HCEC 1CT (cell line): ENCODE measurements around the gene SH3TC1.

Experiments used
- DNase-seq: peaks from one replicate; pipeline ENCODE4 v3.0.0-alpha.2; 2017

SH3TC1 gene

GRCh38 chr4:8280158-8280875 lies 81.2 kb downstream of the SH3TC1 start:
- no peak for DNase-seq

- DNase-seq, result no peak
Observed at GRCh38 chr4:8280876-8281440, 81.9 kb downstream of the SH3TC1 start.

DNA sequence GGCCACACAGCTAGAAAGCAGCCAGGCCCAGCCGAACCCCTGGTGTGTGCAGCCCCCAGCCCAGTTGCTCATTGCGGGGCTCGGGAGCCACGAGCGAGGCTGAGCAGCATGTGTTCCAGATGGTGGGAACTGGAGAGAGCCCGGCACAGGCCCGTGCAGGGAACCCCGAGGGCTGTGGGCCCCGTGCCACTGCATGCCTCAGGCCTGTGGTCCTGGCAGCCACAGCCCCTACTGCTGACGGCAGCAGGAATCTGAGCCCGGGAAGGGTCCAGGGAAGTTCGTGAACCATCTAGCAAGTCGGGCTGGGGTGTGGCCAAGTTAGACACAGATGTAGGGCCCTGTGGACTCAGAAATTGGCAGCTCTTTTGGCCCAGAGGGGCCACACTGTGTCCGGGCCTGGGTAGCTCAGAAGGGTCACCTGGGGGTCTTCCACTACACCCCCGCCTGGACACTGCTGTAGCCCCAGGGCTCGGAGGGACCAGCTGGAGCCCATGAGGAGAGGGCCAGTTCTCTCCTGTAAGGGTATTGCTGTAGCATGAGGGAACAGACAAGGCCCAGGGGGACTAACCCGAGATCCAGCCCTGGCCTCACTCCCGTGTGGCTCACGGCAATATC lies 82.5 kb downstream of the SH3TC1 start:
- no peak for DNase-seq

- DNase-seq, result no peak
Observed at GRCh38 chr4:8282134-8282641, 83.1 kb downstream of the SH3TC1 start.

GRCh38 chr4:8282742-8283141 lies 83.7 kb downstream of the SH3TC1 start:
- no peak for DNase-seq

- no peak for DNase-seq
Observed at GRCh38 chr4:8283161-8283560, 84.1 kb downstream of the SH3TC1 start.

DNA sequence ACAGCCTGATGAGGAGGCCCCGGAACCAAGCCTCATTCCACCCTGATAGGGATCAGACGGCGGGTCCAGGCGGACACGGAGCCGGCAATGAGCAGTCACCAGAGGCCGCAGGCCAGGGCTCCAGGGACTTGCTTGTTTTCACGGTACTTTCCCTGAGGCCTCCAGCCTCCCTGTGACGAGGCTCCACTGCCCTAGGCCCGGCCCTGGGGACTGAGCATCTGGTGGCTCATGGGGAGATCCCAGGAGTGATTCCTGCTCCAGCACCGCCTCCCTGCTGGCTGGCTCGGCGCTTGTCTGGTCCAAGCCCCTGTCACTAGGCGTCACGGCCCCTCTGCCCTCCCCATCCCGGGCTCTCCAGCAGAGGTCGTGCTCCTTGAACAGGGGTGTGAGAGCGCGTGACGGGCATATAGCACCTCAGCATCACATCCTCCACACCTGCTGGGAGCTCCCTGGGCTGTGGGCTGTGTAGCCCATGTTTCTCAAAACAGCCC lies 84.6 kb downstream of the SH3TC1 start:
- no peak for DNase-seq

GRCh38 chr4:8284391-8284790 lies 85.3 kb downstream of the SH3TC1 start:
- no peak for DNase-seq

- no peak for DNase-seq
Observed at GRCh38 chr4:8285143-8285975, 86.3 kb downstream of the SH3TC1 start.

GRCh38 chr4:8285976-8286718 lies 87.1 kb downstream of the SH3TC1 start:
- no peak for DNase-seq

DNA sequence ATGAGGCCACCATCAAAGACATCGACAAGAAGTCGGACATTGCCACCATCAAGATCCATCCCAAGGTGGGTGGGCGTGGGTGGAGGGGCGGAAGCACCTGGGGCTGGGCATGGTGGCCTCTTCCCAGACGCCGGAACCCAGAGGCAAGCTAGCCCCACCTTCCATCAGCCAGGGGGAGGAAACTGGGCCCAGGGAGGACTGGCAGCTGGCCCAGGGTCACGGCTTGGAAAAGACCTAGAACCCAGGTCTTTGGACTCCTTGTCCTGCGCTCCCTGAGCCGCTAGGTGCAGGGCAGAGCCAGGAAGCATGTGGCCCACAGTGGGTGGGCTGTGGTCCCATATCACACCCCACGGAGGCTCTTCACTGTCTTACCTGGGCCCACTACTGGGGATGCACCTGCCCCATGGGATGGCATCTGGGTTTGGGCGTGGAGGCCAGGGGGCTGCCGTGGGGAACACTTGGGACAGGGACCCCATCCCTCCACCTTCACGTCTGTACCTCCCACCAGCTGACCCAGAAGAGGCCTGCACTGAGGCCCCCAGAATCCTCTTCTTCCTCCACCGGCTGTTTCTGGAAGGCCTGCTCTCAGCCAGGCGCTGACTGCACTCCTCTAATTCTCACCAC lies 87.7 kb downstream of the SH3TC1 start:
- DNase-seq, result no peak

GRCh38 chr4:8287343-8288280 lies 88.5 kb downstream of the SH3TC1 start:
- no peak for DNase-seq

DNA sequence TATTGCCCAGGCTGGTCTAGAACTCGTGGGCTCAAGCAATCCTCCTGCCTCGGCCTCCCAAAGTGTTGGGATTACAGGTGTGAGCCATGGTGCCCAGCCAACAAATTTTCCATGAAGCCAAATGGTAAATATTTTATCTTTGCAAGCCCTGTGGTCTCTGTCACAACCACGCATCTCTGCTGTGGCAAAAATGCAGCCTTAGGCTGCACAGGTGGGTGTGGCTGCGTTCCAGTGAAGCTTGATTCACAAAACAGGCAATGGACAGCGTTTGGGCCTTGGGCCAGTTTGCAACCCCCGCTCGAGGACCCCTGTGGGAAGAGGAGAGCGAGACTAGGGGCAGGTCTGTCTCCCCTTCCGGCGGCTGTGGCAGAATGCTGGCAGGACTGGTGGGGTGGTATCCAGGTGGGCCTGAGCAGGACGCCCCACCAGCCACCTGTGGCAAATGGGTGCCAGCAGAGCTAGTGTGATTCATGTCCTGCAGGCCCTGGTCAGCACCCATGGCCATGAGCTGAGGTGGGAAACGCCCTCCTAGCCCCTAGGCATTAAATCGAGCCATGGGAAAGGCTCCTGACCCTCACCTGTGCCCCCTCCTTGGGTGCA lies 90.2 kb downstream of the SH3TC1 start:
- no peak for DNase-seq

DNA sequence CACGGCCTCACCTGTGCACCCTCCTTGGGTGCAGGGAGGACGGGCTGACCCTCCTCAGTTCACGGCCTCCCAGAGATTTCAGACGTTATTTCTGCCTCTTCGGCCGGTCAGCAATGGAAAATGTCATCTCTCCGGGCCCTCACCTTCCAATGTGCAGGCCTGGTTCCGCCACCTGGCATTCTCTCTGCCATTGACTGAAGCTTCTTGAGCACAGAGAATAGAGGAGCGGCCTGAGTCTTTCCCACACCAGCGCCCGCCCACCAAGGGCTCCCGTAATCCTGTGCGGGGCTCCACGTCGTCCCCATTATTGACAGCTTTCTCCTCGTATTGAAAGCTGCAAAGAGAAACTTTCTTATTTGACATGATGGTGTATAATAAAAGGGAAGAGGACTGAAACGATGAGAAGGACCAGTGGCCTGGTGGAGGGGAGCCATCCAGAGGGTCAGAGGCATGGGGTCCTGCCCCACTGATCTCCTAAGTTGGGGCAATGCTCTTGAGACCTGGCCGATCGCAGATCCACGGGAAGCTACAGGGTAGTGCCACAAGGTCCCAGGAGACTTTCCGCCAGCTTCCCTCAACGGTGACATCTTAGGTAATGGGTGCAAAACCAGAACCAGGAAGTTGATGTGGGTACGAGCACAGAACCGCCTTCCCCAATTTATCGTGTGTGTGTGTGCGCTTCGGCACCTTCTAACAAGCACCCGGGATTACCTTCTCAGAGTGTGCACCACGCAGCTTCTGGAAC lies 91.0 kb downstream of the SH3TC1 start:
- no peak for DNase-seq

GRCh38 chr4:8290701-8290970 lies 91.5 kb downstream of the SH3TC1 start:
- DNase-seq, result no peak
